Vagina (tissue), 2 donors: ENCODE results near the gene LRRTM3. TPM values are rescaled to one million over a fixed set of nuclear protein-coding genes. Genes with fewer than 3 reads are reported as not detected.

Experiments used
- DNase-seq, 2 donors: peaks; one replicate each; pipeline ENCODE4 v3.0.0-alpha.2; 2017; ENCODE audit errors: extremely low spot score in 2 of 2
- H3K27ac ChIP-seq: fragments of 200-600 bp; sonication (generic); one replicate; pipeline ENCODE4 v1.5.1; 2019
- H3K27me3 ChIP-seq: fragments of 200-600 bp; sonication (generic); one replicate; pipeline ENCODE4 v1.5.1; 2019
- H3K36me3 ChIP-seq, 2 donors: fragments of 200-600 bp; sonication (generic); one replicate each; pipeline ENCODE4 v1.5.1; 2017 to 2019
- H3K4me1 ChIP-seq: fragments of 200-600 bp; sonication (generic); one replicate; pipeline ENCODE4 v1.5.1; 2019
- H3K4me3 ChIP-seq, 2 donors: fragments of 200-600 bp; sonication (generic); 1 replicate in 1 of 2; 2 replicates in 1 of 2; pipeline ENCODE4 v1.5.1; 2016 to 2019
- H3K9me3 ChIP-seq: fragments of 200-600 bp; sonication (generic); one replicate; pipeline ENCODE4 v1.5.1; 2019
- POLR2A ChIP-seq, 2 donors: fragments of 450-650 bp; IDR thresholded peaks; one replicate each; pipeline ENCODE4 v1.6.1; 2017; ENCODE audit warnings: antibody characterized with exemption in 2 of 2, mild to moderate bottlenecking in 2 of 2, moderate library complexity in 2 of 2
- POLR2AphosphoS5 ChIP-seq, 2 donors: sonication (generic); formaldehyde crosslinking; IDR thresholded peaks; one replicate each; pipeline ENCODE4 v1.9.0; 2017; ENCODE audit warnings: antibody characterized with exemption in 2 of 2, mild to moderate bottlenecking in 2 of 2, low read depth in 1 of 2; ENCODE audit not compliant: insufficient read depth in 1 of 2
- intact Hi-C: fragments of 100-400 bp; cut with DNase I; formaldehyde crosslinking; loops from one replicate; pipeline ENCODE4 v1.15.1; 2023
- total RNA-seq: library from RNA; depleted of rRNA; stranded (reverse); fragments of >200 nt; gene quantifications from one replicate; pipeline ENCODE4 v1.2.3, GENCODE V29; 2016
- TF ChIP-seq, protein P1 (sequence below), 3 experiments: fragments of 450-650 bp in 2 of 3; fragments of 200-600 bp in 1 of 3; sonication (generic) in 1 of 3; IDR thresholded peaks; one replicate each; pipeline ENCODE4 v1.5.1; 2017 to 2019; ENCODE audit warnings: antibody characterized with exemption in 3 of 3, mild to moderate bottlenecking in 2 of 3, moderate library complexity in 2 of 3

Gene LRRTM3
- total RNA-seq, 1 donor from 2014 or later: 0.25 TPM

DNA sequence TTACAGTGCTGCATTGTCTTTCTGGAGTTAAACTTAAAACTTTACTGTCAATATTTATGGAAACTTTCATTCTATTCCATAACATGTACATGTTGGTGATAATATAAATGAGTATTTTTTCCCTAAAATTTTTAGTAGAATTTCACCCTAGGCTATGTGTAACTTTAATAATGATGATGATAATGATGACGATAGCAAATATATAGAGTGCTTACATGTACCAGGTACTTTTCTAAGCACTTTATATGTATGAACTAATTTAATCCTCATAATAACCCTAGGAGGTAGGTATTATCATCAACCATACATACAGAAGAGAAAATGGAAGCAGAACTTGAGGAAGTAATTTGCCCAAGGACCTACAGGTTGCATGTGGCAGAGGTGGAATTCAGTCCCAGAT is 85.6 kb downstream of the LRRTM3 start:
- DNase-seq: no peak
- intact Hi-C loops: no loop called here

DNA sequence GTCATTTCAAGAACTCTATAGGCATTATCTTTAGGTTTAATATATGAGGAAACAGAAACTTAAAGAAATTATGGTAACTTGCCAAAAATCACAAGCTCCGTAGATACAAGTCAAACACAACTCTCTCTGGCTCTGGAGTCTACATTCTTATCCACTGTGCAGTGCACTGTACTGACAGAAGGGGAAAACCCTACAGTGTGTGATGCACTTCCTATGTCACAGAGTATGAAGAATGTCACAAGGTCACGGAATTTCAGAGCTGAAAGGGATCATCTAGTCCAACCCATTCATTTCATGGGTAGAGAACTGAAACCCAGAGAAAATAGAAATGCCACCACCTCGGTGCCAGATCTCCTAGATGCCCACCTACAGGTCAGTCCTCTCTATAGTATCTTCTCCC is 86.1 kb downstream of the LRRTM3 start:
- Histone ChIP-seq H3K27ac (no peak overlapping the region), H3K4me3 (no peak overlapping the region), H3K9me3 (no peaks in the 10 kb centered on the region), H3K4me1 (no peaks in the 10 kb centered on the region), H3K27me3 (no peaks in the 10 kb centered on the region), H3K36me3 (no peaks in the 10 kb centered on the region)
- TF ChIP-seq POLR2AphosphoS5 (IDR thresholded peaks at IDR 0.05; ENCODE audit: insufficient read depth in 1 of 2, low read depth in 1 of 2) (no peak), POLR2A (IDR thresholded peaks at IDR 0.05) (no peak)
- TF ChIP-seq, protein P1, sequence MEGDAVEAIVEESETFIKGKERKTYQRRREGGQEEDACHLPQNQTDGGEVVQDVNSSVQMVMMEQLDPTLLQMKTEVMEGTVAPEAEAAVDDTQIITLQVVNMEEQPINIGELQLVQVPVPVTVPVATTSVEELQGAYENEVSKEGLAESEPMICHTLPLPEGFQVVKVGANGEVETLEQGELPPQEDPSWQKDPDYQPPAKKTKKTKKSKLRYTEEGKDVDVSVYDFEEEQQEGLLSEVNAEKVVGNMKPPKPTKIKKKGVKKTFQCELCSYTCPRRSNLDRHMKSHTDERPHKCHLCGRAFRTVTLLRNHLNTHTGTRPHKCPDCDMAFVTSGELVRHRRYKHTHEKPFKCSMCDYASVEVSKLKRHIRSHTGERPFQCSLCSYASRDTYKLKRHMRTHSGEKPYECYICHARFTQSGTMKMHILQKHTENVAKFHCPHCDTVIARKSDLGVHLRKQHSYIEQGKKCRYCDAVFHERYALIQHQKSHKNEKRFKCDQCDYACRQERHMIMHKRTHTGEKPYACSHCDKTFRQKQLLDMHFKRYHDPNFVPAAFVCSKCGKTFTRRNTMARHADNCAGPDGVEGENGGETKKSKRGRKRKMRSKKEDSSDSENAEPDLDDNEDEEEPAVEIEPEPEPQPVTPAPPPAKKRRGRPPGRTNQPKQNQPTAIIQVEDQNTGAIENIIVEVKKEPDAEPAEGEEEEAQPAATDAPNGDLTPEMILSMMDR (IDR thresholded peaks at IDR 0.05): no peak
- no peak for DNase-seq
- intact Hi-C loops: no loop called here

More for the DNA sequence above, 85.6 kb downstream of the LRRTM3 start:
- Histone ChIP-seq H3K9me3 (no peaks in the 10 kb centered on the region), H3K4me1 (no peaks in the 10 kb centered on the region), H3K36me3 (no peaks in the 10 kb centered on the region), H3K27ac (no peak overlapping the region), H3K27me3 (no peaks in the 10 kb centered on the region), H3K4me3 (no peak overlapping the region)
- TF ChIP-seq POLR2AphosphoS5 (IDR thresholded peaks at IDR 0.05; ENCODE audit: insufficient read depth in 1 of 2, low read depth in 1 of 2): no peak
- TF ChIP-seq POLR2A (IDR thresholded peaks at IDR 0.05): no peak
- TF ChIP-seq, protein P1 (IDR thresholded peaks at IDR 0.05): no peak

DNA sequence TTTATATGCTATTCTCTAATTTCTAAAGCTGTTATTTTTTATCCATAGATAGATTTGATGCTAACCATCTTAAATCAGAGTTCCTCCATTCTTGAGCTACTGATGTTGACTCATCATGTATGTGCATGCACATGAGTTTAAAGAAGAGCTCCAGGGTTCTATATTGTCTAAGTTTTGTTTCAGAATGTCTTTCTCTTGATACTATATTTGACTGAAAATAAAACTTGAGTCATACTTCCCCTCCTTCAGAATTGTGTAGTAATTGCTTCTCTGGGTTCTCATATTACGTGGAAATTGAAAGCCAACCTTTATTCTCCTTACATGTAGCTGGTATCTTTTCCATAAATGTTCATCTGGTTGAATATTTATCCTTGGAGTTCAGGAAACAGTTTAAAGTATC is 89.4 kb downstream of the LRRTM3 start:
- Histone ChIP-seq H3K9me3 (no peaks in the 10 kb centered on the region), H3K4me1 (no peaks in the 10 kb centered on the region), H3K27me3 (no peaks in the 10 kb centered on the region), H3K27ac (no peak overlapping the region), H3K36me3 (no peaks in the 10 kb centered on the region), H3K4me3 (no peak overlapping the region)
- no peak for TF ChIP-seq POLR2A (IDR thresholded peaks at IDR 0.05)
- TF ChIP-seq, protein P1 (IDR thresholded peaks at IDR 0.05): no peak
- TF ChIP-seq POLR2AphosphoS5 (IDR thresholded peaks at IDR 0.05; ENCODE audit: insufficient read depth in 1 of 2, low read depth in 1 of 2): no peak
- intact Hi-C loops: no loop called here
- DNase-seq: no peak

DNA sequence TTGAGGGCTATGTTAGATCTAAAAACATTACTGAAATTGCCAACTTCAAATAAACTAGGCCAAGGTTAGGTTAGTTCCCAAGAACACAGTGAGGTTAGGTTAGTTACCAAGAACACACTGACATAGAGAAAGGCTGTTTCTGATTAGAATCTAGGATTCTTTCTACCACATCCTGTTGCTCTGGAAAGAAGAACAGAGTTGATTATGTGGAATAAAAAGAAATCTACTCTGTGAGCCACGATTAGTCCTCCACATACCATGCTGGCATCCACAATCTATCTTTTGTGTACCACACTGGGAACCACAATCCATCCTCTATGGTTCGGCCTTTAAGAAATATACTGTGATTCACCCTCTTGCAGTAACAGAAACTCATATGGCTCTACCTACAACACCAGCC is 91.4 kb downstream of the LRRTM3 start:
- TF ChIP-seq POLR2A (IDR thresholded peaks at IDR 0.05) (no peak), POLR2AphosphoS5 (IDR thresholded peaks at IDR 0.05; ENCODE audit: insufficient read depth in 1 of 2, low read depth in 1 of 2) (no peak)
- TF ChIP-seq, protein P1 (IDR thresholded peaks at IDR 0.05): no peak
- Histone ChIP-seq H3K27ac (no peak overlapping the region), H3K4me3 (no peak overlapping the region), H3K4me1 (no peaks in the 10 kb centered on the region), H3K9me3 (no peaks in the 10 kb centered on the region), H3K36me3 (no peaks in the 10 kb centered on the region), H3K27me3 (no peaks in the 10 kb centered on the region)
- intact Hi-C loops: no loop called here
- DNase-seq: no peak

DNA sequence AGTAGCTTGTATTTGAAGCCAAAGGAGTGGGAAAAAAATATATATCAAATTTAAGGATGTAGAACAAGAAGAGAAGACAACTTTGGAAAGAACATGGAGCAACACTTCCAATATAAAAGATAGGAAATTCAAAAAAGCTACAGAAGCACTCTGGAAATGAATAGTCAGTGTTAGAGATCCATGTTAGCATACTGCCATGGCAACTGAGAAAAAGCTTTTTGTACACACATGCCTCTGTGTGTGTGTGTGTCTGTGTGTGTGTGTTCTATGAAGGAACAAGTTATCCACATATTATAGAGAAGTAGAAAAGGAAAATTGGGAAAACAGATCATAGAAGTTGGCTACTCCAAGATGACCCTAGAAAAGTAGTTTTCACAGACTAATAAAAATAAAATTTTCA is 96.3 kb downstream of the LRRTM3 start:
- H3K4me3 ChIP-seq: no peak overlapping the region
- intact Hi-C loops: no loop called here
- no peak for DNase-seq
- H3K27me3 ChIP-seq: no peaks in the 10 kb centered on the region
- H3K9me3 ChIP-seq: no peaks in the 10 kb centered on the region
- no peaks in the 10 kb centered on the region for H3K36me3 ChIP-seq
- no peaks in the 10 kb centered on the region for H3K4me1 ChIP-seq
- TF ChIP-seq POLR2A (IDR thresholded peaks at IDR 0.05): no peak
- TF ChIP-seq POLR2AphosphoS5 (IDR thresholded peaks at IDR 0.05; ENCODE audit: insufficient read depth in 1 of 2, low read depth in 1 of 2): no peak
- TF ChIP-seq, protein P1 (IDR thresholded peaks at IDR 0.05): no peak
- H3K27ac ChIP-seq: no peak overlapping the region
